Stomach (tissue), 9 donors: ENCODE data around the gene BBS4. TPM values are rescaled to one million over a fixed set of nuclear protein-coding genes. Genes with fewer than 3 reads are reported as not detected.

Experiments used
- DNase-seq, 2 donors: peaks; one replicate each; pipeline versions ENCODE4 v3.0.0 to v3.0.0-alpha.2; 2013 to 2019
- H3K27ac ChIP-seq, 5 donors: fragments of 200-600 bp in 4 of 5; sonication (generic) in 4 of 5; one replicate each; pipeline ENCODE4 v1.5.1; 2013 to 2019; ENCODE audit warnings: mild to moderate bottlenecking in 1 of 5, moderate library complexity in 1 of 5
- H3K27me3 ChIP-seq, 3 donors: fragments of 200-600 bp; sonication (generic); one replicate each; pipeline ENCODE4 v1.5.1; 2017 to 2019; ENCODE audit warnings: mixed run types in 1 of 3
- H3K36me3 ChIP-seq, 4 donors: fragments of 200-600 bp; sonication (generic); 1 replicate in 3 of 4; 2 replicates in 1 of 4; pipeline ENCODE4 v1.5.1; 2016 to 2019
- H3K4me1 ChIP-seq, 4 donors: fragments of 200-600 bp; sonication (generic); one replicate each; pipeline ENCODE4 v1.5.1; 2016 to 2019
- H3K4me3 ChIP-seq, 4 donors: fragments of 200-600 bp; sonication (generic) in 3 of 4; one replicate each; pipeline ENCODE4 v1.5.1; 2016 to 2019; ENCODE audit warnings: mild to moderate bottlenecking in 1 of 4
- H3K9me3 ChIP-seq, 4 donors: fragments of 200-600 bp; sonication (generic); one replicate each; pipeline ENCODE4 v1.5.1; 2016 to 2019
- CTCF ChIP-seq, 7 experiments: fragments of 450-650 bp in 4 of 7; fragments of 200-600 bp in 3 of 7; sonication (generic) in 3 of 7; IDR thresholded peaks; one replicate each; pipeline ENCODE4 v1.5.1; 2016 to 2019; ENCODE audit warnings: antibody characterized with exemption in 7 of 7, control low read depth in 2 of 7, mild to moderate bottlenecking in 1 of 7
- EP300 ChIP-seq: sonication (generic); formaldehyde crosslinking; IDR thresholded peaks from one replicate; pipeline ENCODE4 v1.6.1; 2017; ENCODE audit warnings: antibody characterized with exemption
- POLR2A ChIP-seq, 4 donors: fragments of 450-650 bp; IDR thresholded peaks; one replicate each; pipeline ENCODE4 v1.6.1; 2016; ENCODE audit warnings: antibody characterized with exemption in 4 of 4, control low read depth in 2 of 4, mild to moderate bottlenecking in 1 of 4, moderate library complexity in 1 of 4
- POLR2AphosphoS5 ChIP-seq, 3 donors: sonication (generic); formaldehyde crosslinking; IDR thresholded peaks; one replicate each; pipeline ENCODE4 v1.6.1; 2016; ENCODE audit warnings: antibody characterized with exemption in 3 of 3
- WGBS, 5 donors: extraction: QIAGEN DNeasy Blood & Tissue Kit in 3 of 5; methylation state at CpG; one replicate each; pipeline versions ENCODE4 v1.1.5 to v1.1.7; 2013 to 2018; 5-methylcytosine and 5-hydroxymethylcytosine counted together
- intact Hi-C: fragments of 100-400 bp; cut with DNase I; formaldehyde crosslinking; loops from one replicate; pipeline ENCODE4 v1.15.1; 2023; ENCODE audit warnings: low total_unique reads
- polyA plus RNA-seq, 3 donors: library from polyadenylated mRNA; stranded (reverse); fragments of 200-250 nt; gene quantifications; one replicate each; pipeline ENCODE4 v1.2.3, GENCODE V29; 2013
- small RNA-seq, 4 donors: library from RNA; depleted of rRNA; stranded (forward); fragments of <200 nt; gene quantifications; one replicate each; pipeline ENCODE3, GENCODE V24; 2016
- total RNA-seq, 5 donors: library from RNA; depleted of rRNA; stranded (reverse); fragments of >200 nt; gene quantifications; one replicate each; pipeline versions ENCODE4 v1.1.0 to v1.2.3, GENCODE V29; 2014 to 2016
- donor health status: healthy with polysubstance abuse.
- donor health status: Bipolar disorder and iron deficiency.
- donor health status: healthy.

The BBS4 gene
- total and polyA plus RNA-seq, 8 donors = 4.3 to 53.1 (median 17.5) TPM

- no peak for TF ChIP-seq POLR2AphosphoS5 (IDR thresholded peaks at IDR 0.05)
- no peak for TF ChIP-seq POLR2A (IDR thresholded peaks at IDR 0.05)
- no peak for TF ChIP-seq CTCF (IDR thresholded peaks at IDR 0.05)
- TF ChIP-seq EP300 = no peak
- Histone ChIP-seq H3K36me3 (no peaks in the 10 kb centered on the region), H3K27me3 (no peaks in the 10 kb centered on the region), H3K27ac (peak overlapping the region in 1 of 5 donors; percentile 96), H3K4me1 (peaks cover 14 to 21% (median 20%) of the 10 kb centered on the region in 4 donors), H3K4me3 (no peak overlapping the region), H3K9me3 (no peaks in the 10 kb centered on the region)
- WGBS, 5 donors = 76 to 90% (median 86%) methylated on average over 8 of the region's 8 CpGs
- DNase-seq = no peak
- intact Hi-C loops = no loop called here
Measured at GRCh38 chr15:72786676-72787345, 100.8 kb downstream of the BBS4 start.

GRCh38 chr15:72787526-72787925 lies 101.5 kb downstream of the BBS4 start:
- peaks cover 7 to 14% (median 13%) of the 10 kb centered on the region in 4 donors for H3K4me1 ChIP-seq
- no peak for TF ChIP-seq POLR2AphosphoS5 (IDR thresholded peaks at IDR 0.05)
- TF ChIP-seq CTCF (IDR thresholded peaks at IDR 0.05) = no peak
- no peak for TF ChIP-seq EP300
- no peak for TF ChIP-seq POLR2A (IDR thresholded peaks at IDR 0.05)
- H3K27ac ChIP-seq = no peak overlapping the region
- no peaks in the 10 kb centered on the region for H3K36me3 ChIP-seq
- no peaks in the 10 kb centered on the region for H3K27me3 ChIP-seq
- no peaks in the 10 kb centered on the region for H3K9me3 ChIP-seq
- DNase-seq = no peak
- intact Hi-C loops = no loop called here
- WGBS, 5 donors = 83 to 95% (median 87%) methylated on average over 1 of the region's 1 CpG
- H3K4me3 ChIP-seq = no peak overlapping the region

Small RNA genes within 50 kb of the gene (small RNA-seq; reads per million reads assigned to genes)
- 0 reads per million in 4 donors for gene RN7SL853P

Other genes with a start within 250 kb of the BBS4 start
- gene ARIH1, start 211.9 kb upstream of the BBS4 start, total RNA-seq = 100 to 1,000 TPM in 2 of 5 donors, 10 to 100 TPM in 3; 18.7 to 380 (median 80.0) TPM
- 10 to 100 TPM; 16.1 to 22.5 (median 17.1) TPM for gene ARIH1, start 211.9 kb upstream of the BBS4 start, polyA plus RNA-seq
- not detected for gene GOLGA6B, start 31.5 kb upstream of the BBS4 start, total RNA-seq
- not detected for gene GOLGA6B, start 31.5 kb upstream of the BBS4 start, polyA plus RNA-seq
- under 1 TPM in 1 of 5 donors, not detected in 4; 0.37 TPM for gene HIGD2B, start within 50 bp of the BBS4 start, total RNA-seq
- not detected for gene HIGD2B, start within 50 bp of the BBS4 start, polyA plus RNA-seq
- 100 to 1,000 TPM in 2 of 5 donors, 10 to 100 TPM in 3; 62.9 to 338 (median 97.2) TPM for gene ADPGK, start 97.6 kb downstream of the BBS4 start, total RNA-seq
- 10 to 100 TPM; 11.9 to 32.0 (median 18.2) TPM for gene ADPGK, start 97.6 kb downstream of the BBS4 start, polyA plus RNA-seq